ENCODE measurements around the gene METRNL.
"Not testable (repeated sequence)": the region's sequence is repeated elsewhere in the genome, so short reads cannot be mapped to it uniquely, and the experiment has no call there.

Gene METRNL, protein sequence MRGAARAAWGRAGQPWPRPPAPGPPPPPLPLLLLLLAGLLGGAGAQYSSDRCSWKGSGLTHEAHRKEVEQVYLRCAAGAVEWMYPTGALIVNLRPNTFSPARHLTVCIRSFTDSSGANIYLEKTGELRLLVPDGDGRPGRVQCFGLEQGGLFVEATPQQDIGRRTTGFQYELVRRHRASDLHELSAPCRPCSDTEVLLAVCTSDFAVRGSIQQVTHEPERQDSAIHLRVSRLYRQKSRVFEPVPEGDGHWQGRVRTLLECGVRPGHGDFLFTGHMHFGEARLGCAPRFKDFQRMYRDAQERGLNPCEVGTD

DNA sequence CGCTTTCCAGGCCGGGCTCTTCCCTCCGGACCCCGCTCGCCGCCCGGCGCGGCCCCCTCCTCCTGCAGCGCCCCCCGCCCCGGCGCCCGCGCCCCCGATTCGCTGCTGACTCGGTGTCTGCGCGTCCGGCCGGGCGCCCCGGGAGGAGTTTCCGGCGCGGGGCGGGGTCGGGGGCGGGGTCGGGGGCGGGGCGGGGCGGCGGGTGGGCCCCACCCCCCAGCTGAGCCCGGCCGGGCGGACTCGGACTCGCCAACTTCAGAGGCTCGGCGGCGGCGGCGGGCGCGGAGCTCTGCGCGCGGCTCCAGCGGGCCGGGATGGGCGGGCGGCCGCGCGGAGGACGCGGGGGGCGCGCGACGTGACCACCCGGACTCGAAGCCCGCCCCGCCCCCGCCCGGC lies at the start of gene METRNL:
METRNL (plus strand) TSS at position 258 of the 396 bp plus-strand sequence. CDS start 207 bp downstream, outside the sequence.
- TF ChIP-seq, protein P1, sequence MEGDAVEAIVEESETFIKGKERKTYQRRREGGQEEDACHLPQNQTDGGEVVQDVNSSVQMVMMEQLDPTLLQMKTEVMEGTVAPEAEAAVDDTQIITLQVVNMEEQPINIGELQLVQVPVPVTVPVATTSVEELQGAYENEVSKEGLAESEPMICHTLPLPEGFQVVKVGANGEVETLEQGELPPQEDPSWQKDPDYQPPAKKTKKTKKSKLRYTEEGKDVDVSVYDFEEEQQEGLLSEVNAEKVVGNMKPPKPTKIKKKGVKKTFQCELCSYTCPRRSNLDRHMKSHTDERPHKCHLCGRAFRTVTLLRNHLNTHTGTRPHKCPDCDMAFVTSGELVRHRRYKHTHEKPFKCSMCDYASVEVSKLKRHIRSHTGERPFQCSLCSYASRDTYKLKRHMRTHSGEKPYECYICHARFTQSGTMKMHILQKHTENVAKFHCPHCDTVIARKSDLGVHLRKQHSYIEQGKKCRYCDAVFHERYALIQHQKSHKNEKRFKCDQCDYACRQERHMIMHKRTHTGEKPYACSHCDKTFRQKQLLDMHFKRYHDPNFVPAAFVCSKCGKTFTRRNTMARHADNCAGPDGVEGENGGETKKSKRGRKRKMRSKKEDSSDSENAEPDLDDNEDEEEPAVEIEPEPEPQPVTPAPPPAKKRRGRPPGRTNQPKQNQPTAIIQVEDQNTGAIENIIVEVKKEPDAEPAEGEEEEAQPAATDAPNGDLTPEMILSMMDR (conservative IDR thresholded peaks at IDR 0.05; ENCODE audit: low read depth, low read length), result no peak
- no peak for DNase-seq (ENCODE audit: low read depth)
- H3K4me3 ChIP-seq (ENCODE audit: low read length), result peak within 1 kb of the TSS; percentile 62

DNA sequence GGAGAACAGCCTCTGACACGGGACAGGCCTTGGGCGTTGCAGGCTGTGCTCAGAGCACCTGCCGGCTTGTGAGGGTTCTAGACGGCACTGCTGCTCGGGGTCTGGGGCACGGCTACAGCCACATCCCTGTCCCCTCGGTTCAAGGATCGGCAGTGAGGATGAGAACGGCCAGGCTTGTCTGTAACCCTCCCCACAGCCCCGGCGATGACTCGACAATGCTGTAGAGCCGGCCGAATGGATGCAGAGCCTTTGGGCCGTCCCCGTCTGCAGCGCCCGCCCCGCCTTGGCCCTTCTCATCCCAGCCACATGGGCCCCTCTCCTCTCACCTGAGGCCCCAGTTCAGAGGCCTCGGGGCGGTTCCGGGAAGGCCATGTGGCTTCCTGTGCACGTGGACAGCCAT lies 49.0 kb upstream of the METRNL start:
- DNase-seq (ENCODE audit: low read depth), result no peak
- TF ChIP-seq, protein P1 (conservative IDR thresholded peaks at IDR 0.05; ENCODE audit: low read depth, low read length), result no peak
- no peak overlapping the region for H3K4me3 ChIP-seq (ENCODE audit: low read length)

DNA sequence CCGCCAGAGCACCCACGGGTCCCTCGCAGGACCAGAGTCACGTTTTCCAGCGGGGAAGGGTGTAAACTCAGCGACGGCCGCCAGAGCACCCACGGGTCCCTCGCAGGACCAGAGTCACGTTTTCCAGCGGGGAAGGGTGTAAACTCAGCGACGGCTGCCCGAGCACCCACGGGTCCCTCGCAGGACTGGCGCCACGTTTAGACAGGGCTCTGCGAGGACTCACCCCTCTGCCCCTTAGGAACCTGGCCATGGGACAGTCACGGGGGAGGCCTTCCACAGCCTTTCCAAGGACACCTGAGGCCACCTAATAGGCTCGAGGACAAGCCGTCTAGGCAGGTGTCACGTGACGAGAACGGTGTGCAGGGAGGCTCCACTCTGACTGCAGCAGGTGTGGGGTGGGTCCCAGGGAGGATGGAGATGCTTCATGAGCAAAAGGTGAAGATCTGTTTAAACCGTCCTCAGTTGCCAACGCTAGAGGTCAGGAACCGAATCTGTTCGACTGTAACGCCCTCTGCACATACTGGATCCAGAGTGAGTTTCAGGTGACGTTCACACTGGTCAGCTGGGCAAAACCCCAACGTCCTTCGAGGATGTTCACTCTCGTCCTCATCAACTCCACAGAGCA lies 48.0 kb upstream of the METRNL start:
- DNase-seq (ENCODE audit: low read depth), result no peak
- TF ChIP-seq, protein P1 (conservative IDR thresholded peaks at IDR 0.05; ENCODE audit: low read depth, low read length), result no peak
- H3K4me3 ChIP-seq (ENCODE audit: low read length), result no peak overlapping the region

DNA sequence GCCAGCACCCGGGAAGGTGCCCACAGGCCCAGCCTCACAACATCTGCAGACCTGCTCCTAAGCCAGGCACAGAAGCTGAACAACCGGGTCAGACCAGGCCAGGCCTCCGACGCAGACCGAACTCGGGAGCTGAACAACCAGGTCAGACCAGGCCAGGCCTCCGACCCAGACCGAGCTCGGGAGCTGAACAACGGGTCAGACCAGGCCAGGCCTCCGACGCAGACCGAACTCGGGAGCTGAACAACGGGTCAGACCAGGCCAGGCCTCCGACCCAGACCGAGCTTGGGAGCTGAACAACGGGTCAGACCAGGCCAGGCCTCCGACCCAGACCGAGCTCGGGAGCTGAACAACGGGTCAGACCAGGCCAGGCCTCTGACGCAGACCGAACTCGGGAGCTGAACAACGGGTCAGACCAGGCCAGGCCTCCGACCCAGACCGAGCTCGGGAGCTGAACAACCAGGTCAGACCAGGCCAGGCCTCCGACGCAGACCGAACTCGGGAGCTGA lies 47.4 kb upstream of the METRNL start:
- DNase-seq (ENCODE audit: low read depth); H3K4me3 ChIP-seq (ENCODE audit: low read length): not testable (repeated sequence)

DNA sequence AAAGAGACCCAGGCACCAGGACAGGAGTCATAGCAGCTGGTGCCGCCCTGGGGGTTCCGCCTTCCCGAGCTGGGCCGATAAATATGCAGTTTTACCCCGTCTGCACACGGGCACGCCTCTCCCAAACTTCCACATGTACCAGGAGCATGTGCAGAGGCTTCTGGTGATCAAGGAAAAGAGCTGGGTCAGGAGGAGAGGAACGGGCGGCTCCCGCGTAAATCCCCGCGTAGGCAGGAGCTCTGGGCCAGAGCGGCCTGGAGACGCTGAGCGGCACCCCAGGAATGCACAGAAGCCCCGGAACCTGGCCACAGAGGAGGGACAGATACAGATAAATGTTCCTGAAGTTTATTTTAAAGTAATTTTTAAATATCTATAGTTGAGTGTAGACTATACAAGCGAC lies 46.6 kb upstream of the METRNL start:
- DNase-seq (ENCODE audit: low read depth), result no peak
- TF ChIP-seq, protein P1 (conservative IDR thresholded peaks at IDR 0.05; ENCODE audit: low read depth, low read length), result no peak
- no peak overlapping the region for H3K4me3 ChIP-seq (ENCODE audit: low read length)

DNA sequence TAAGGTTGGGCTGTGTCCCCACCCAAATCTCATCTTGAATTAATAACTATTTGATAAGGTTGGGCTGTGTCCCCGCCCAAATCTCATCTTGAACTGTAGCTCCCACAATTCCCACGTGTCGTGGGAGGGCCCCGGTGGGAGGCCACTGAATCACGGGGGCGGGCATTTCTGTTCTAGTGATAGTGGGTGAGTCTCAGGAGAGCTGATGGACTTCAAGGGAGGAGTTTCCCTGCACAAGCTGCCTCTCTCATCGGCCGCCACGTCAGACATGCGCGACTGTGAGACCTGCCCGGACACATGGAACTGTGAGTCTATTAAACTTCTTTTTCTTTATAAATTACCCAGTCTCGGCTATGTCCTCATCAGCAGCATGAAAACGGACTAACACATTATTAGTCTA lies 44.9 kb upstream of the METRNL start:
- no peak overlapping the region for H3K4me3 ChIP-seq (ENCODE audit: low read length)
- TF ChIP-seq, protein P1 (conservative IDR thresholded peaks at IDR 0.05; ENCODE audit: low read depth, low read length), result no peak
- no peak for DNase-seq (ENCODE audit: low read depth)

DNA sequence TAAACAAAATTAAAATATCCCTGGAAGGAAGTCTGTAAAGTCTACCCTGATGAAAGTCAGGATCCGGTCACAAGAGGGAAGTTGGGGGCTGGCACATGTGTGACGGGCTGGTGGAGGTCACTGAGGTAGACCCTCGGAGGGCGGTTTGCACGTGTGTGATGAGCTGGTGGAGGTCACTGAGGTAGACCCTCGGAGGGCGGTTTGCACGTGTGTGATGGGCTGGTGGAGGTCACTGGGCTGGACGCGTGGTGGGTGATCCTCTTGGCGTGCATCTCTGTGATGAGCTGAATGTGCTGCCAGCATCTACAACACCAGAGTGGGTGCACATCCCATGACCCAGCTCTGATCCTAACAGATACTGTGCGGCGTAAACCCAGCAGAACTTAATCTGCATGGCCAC lies 43.7 kb upstream of the METRNL start:
- TF ChIP-seq, protein P1 (conservative IDR thresholded peaks at IDR 0.05; ENCODE audit: low read depth, low read length), result no peak
- no peak overlapping the region for H3K4me3 ChIP-seq (ENCODE audit: low read length)
- no peak for DNase-seq (ENCODE audit: low read depth)

Measured in retinal pigment epithelial cell (primary cell).